Endothelial cell of umbilical vein (primary cell): ENCODE data around the gene EXOSC5. TPM values are rescaled to one million over a fixed set of nuclear protein-coding genes. Genes with fewer than 3 reads are reported as not detected.

ENCODE experiments used
- BruUV-seq: library from RNA; stranded (reverse); fragments of 400-500 nt; replicated peaks from 2 replicates; lab custom pipeline; 2021; lab: Mats Ljungman, UMichigan
- CTCF ChIA-PET: fragments of 300-600, 350-600 bp; sonication (Branson Sonifier 250); formaldehyde crosslinking; loops from one replicate; lab custom pipeline; 2021; ENCODE audit warnings: antibody characterized with exemption, inconsistent platforms; lab: Charles Lee
- POLR2A ChIA-PET: fragments of 300-600, 350-600 bp; sonication (Branson Sonifier 250); formaldehyde crosslinking; loops from one replicate; lab custom pipeline; 2021; ENCODE audit warnings: antibody characterized with exemption, inconsistent platforms; lab: Charles Lee
- DNase-seq: peaks from one replicate; pipeline ENCODE4 v3.0.0-alpha.2; 2011; ENCODE audit warnings: low read depth, low spot score
- FAIRE-seq: peaks from 2 replicates; lab custom pipeline; 2011; peaks lifted over from hg19 to GRCh38; lab: Jason Lieb, UNC
- H2AFZ ChIP-seq: 2 replicates; pipeline ENCODE4 v1.6.0; 2012; ENCODE audit warnings: low read depth, low read length, control low read depth, inconsistent platforms
- H3K27ac ChIP-seq: 2 replicates; pipeline ENCODE4 v1.5.1; 2011; ENCODE audit warnings: low read depth, mild to moderate bottlenecking, control low read depth, low read length, moderate library complexity; ENCODE audit not compliant: insufficient read depth
- H3K27me3 ChIP-seq, 2 experiments: 2 replicates each; pipeline versions ENCODE4 v1.6.0 to v1.6.1; 2011; ENCODE audit warnings: low read length in 2 of 2, mixed read lengths in 1 of 2; ENCODE audit not compliant: control insufficient read depth in 2 of 2, insufficient read depth in 2 of 2
- H3K36me3 ChIP-seq, 2 experiments: 2 replicates in 1 of 2; 3 replicates in 1 of 2; pipeline ENCODE4 v1.5.1; 2011; ENCODE audit warnings: low read length in 2 of 2, mild to moderate bottlenecking in 1 of 2, moderate library complexity in 1 of 2; ENCODE audit not compliant: control insufficient read depth in 2 of 2, insufficient read depth in 2 of 2; ENCODE audit errors: extremely low read depth in 1 of 2
- H3K4me1 ChIP-seq: 3 replicates; pipeline ENCODE4 v1.5.1; 2011; ENCODE audit warnings: mild to moderate bottlenecking, low read length; ENCODE audit not compliant: control insufficient read depth, insufficient read depth; ENCODE audit errors: extremely low read depth
- H3K4me2 ChIP-seq: 2 replicates; pipeline ENCODE4 v1.6.1; 2011; ENCODE audit warnings: low read length, control low read depth, mixed read lengths; ENCODE audit not compliant: insufficient read depth
- H3K4me3 ChIP-seq, 3 experiments: fragments of 200-600 bp in 1 of 3; sonication (generic), shearing (Covaris generic) in 1 of 3; replicated peaks in 1 of 3; 2 replicates each; pipeline ENCODE4 v1.5.1; 2011 to 2016; ENCODE audit warnings: control low read depth in 3 of 3, low read length in 3 of 3, mild to moderate bottlenecking in 2 of 3, inconsistent platforms in 1 of 3, low read depth in 1 of 3, moderate library complexity in 1 of 3; ENCODE audit not compliant: insufficient read depth in 1 of 3
- H3K79me2 ChIP-seq: 2 replicates; pipeline ENCODE4 v1.6.0; 2012; ENCODE audit warnings: low read length, inconsistent platforms; ENCODE audit not compliant: control insufficient read depth, insufficient read depth
- H3K9ac ChIP-seq: replicated peaks from 2 replicates; pipeline ENCODE3; 2011; ENCODE audit warnings: low read length, control low read depth; ENCODE audit not compliant: insufficient read depth; ENCODE audit errors: extremely low read depth
- H3K9me1 ChIP-seq: replicated peaks from 3 replicates; pipeline ENCODE4 v1.6.0; 2011; ENCODE audit warnings: mild to moderate bottlenecking, low read length; ENCODE audit not compliant: control insufficient read depth, insufficient read depth; ENCODE audit errors: extremely low read depth
- H3K9me3 ChIP-seq: replicated peaks from 2 replicates; pipeline ENCODE4 v1.5.1; 2012; ENCODE audit warnings: low read length, inconsistent platforms; ENCODE audit not compliant: control insufficient read depth, insufficient read depth
- H4K20me1 ChIP-seq: replicated peaks from 2 replicates; pipeline ENCODE3; 2011; ENCODE audit warnings: mild to moderate bottlenecking, low read length; ENCODE audit not compliant: control insufficient read depth, insufficient read depth; ENCODE audit errors: extremely low read depth
- EZH2 ChIP-seq: IDR thresholded peaks from 2 replicates; pipeline ENCODE4 v1.6.1; 2012; ENCODE audit warnings: borderline replicate concordance, low read depth, mild to moderate bottlenecking, moderate library complexity, low read length, inconsistent platforms; ENCODE audit not compliant: severe bottlenecking
- FOS ChIP-seq: IDR thresholded peaks from 2 replicates; pipeline ENCODE4 v1.6.1; 2011; ENCODE audit warnings: mild to moderate bottlenecking, low read length, moderate library complexity, borderline replicate concordance; ENCODE audit not compliant: insufficient read depth
- GATA2 ChIP-seq: IDR thresholded peaks from 2 replicates; pipeline ENCODE4 v1.7.0; 2011; ENCODE audit warnings: low read depth, mild to moderate bottlenecking, moderate library complexity, mixed read lengths, low read length; ENCODE audit not compliant: insufficient read length, insufficient read depth
- JUN ChIP-seq: IDR thresholded peaks from 2 replicates; pipeline ENCODE4 v1.6.1; 2011; ENCODE audit warnings: borderline replicate concordance, low read depth; ENCODE audit not compliant: insufficient read length, insufficient read depth
- MYC ChIP-seq: IDR thresholded peaks from one replicate; pipeline ENCODE4 v1.6.1; 2011; ENCODE audit warnings: mild to moderate bottlenecking, low read depth, low read length
- POLR2A ChIP-seq: IDR thresholded peaks from 2 replicates; pipeline ENCODE4 v1.6.1; 2012; ENCODE audit warnings: low read depth, mild to moderate bottlenecking, control low read depth, low read length
- POLR2AphosphoS5 ChIP-seq: IDR thresholded peaks from 2 replicates; pipeline ENCODE4 v1.6.1; 2012; ENCODE audit warnings: low read depth, mild to moderate bottlenecking, control low read depth, low read length, moderate library complexity; ENCODE audit not compliant: insufficient read depth
- dilution Hi-C: fragments of 300-500 bp; cut with MboI; formaldehyde crosslinking; loops from one replicate; pipeline ENCODE4 v1.15.0; 2019; ENCODE audit warnings: low sequenced_read_pairs; ENCODE audit not compliant: extremely low pct_ligation_motif_present
- intact Hi-C: fragments of 100-400 bp; cut with micrococcal nuclease; formaldehyde crosslinking; loops from one replicate; pipeline ENCODE4 v1.10.0; 2022
- polyA plus RNA-seq, 4 experiments: library from polyadenylated mRNA; depleted of rRNA in 3 of 4; stranded (reverse) in 3 of 4; unstranded in 1 of 4; fragments of >200 nt; gene quantifications; 2 replicates each; pipeline versions ENCODE4 v1.2.1 to v1.2.3, GENCODE V29; 2011 to 2012; ENCODE audit warnings: missing spikeins in 1 of 4
- total RNA-seq: library from RNA; stranded (reverse); gene quantifications from 2 replicates; pipeline ENCODE4 v1.2.3, GENCODE V29; 2021
- TF ChIP-seq, protein P1 (sequence below), 2 donors: IDR thresholded peaks; 1 replicate in 1 of 2; 2 replicates in 1 of 2; pipeline ENCODE4 v1.5.1; 2011; ENCODE audit warnings: low read length in 2 of 2, mild to moderate bottlenecking in 2 of 2, moderate library complexity in 2 of 2, control low read depth in 1 of 2, inconsistent platforms in 1 of 2, low read depth in 1 of 2; ENCODE audit not compliant: insufficient read depth in 1 of 2; ENCODE audit errors: extremely low read depth in 1 of 2
- TF ChIP-seq, protein P2 (sequence below): IDR thresholded peaks from 2 replicates; pipeline ENCODE4 v1.6.1; 2011; ENCODE audit not compliant: insufficient read depth, insufficient read length

Gene EXOSC5
- total and polyA plus RNA-seq, 2 donors (not counting 3 experiments of a cell fraction or from before 2014, with no cell fraction given): 14.0 to 20.9 TPM

DNA sequence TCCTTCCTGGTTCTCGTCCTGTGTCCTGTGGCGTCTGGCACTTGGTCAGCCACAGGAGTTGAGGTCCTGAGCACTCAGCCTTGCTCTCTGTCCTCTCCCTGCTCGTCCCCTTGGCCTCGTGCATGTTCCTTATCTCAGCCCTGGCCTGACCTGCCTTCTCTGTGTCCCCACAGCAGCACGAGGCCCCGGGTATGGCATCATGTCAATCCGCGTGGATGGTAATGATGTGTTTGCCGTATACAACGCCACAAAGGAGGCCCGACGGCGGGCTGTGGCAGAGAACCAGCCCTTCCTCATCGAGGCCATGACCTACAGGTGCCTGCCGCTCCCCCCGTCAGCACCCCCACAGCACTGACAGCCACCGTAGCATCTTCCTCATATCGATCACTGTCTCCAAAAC is 25.3 kb upstream of the EXOSC5 start:
- Histone ChIP-seq H3K9me3 (no peaks in the 10 kb centered on the region), H3K79me2 (peaks cover 5% of the 10 kb centered on the region), H3K36me3 (peaks cover 0 to 37% of the 10 kb centered on the region in 2 experiments), H3K4me2 (no peak overlapping the region), H2AFZ (no peak overlapping the region), H3K4me1 (peaks cover 8% of the 10 kb centered on the region), H3K9me1 (no peaks in the 10 kb centered on the region), H3K27me3 (no peaks in the 10 kb centered on the region), H3K9ac (no peak overlapping the region), H3K4me3 (no peak overlapping the region), H3K27ac (no peak overlapping the region), H4K20me1 (no peaks in the 10 kb centered on the region)
- dilution Hi-C loops (no loop called here), intact Hi-C loops (no loop called here)
- DNase-seq (no peak), FAIRE-seq (no peak)
- TF ChIP-seq POLR2AphosphoS5 (no peak), GATA2 (no peak), MYC (no peak), EZH2 (no peak), POLR2A (no peak), FOS (no peak), JUN (no peak)
- TF ChIP-seq, protein P1, sequence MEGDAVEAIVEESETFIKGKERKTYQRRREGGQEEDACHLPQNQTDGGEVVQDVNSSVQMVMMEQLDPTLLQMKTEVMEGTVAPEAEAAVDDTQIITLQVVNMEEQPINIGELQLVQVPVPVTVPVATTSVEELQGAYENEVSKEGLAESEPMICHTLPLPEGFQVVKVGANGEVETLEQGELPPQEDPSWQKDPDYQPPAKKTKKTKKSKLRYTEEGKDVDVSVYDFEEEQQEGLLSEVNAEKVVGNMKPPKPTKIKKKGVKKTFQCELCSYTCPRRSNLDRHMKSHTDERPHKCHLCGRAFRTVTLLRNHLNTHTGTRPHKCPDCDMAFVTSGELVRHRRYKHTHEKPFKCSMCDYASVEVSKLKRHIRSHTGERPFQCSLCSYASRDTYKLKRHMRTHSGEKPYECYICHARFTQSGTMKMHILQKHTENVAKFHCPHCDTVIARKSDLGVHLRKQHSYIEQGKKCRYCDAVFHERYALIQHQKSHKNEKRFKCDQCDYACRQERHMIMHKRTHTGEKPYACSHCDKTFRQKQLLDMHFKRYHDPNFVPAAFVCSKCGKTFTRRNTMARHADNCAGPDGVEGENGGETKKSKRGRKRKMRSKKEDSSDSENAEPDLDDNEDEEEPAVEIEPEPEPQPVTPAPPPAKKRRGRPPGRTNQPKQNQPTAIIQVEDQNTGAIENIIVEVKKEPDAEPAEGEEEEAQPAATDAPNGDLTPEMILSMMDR (IDR thresholded peaks at IDR 0.05; ENCODE audit: extremely low read depth in 1 of 2, insufficient read depth in 1 of 2, low read depth in 1 of 2, low read length in 2 of 2): no peak
- TF ChIP-seq, protein P2, sequence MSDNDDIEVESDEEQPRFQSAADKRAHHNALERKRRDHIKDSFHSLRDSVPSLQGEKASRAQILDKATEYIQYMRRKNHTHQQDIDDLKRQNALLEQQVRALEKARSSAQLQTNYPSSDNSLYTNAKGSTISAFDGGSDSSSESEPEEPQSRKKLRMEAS: no peak
- BruUV-seq: no TSS peak
- CTCF ChIA-PET: no interaction called here
- POLR2A ChIA-PET: no interaction called here
